Dedifferentiated amniotic fluid mesenchymal stem cell (primary cell): ENCODE measurements around the gene CEP95.
A peak's percentile ranks its signal among the peaks of the same experiment; 100 is the strongest.
"Not testable (repeated sequence)": the region's sequence is repeated elsewhere in the genome, so short reads cannot be mapped to it uniquely, and the experiment has no call there.

Experiments
- DNase-seq: peaks from one replicate; pipeline ENCODE4 v3.0.0-alpha.2; 2016; ENCODE audit errors: extremely low spot score

Gene CEP95, protein sequence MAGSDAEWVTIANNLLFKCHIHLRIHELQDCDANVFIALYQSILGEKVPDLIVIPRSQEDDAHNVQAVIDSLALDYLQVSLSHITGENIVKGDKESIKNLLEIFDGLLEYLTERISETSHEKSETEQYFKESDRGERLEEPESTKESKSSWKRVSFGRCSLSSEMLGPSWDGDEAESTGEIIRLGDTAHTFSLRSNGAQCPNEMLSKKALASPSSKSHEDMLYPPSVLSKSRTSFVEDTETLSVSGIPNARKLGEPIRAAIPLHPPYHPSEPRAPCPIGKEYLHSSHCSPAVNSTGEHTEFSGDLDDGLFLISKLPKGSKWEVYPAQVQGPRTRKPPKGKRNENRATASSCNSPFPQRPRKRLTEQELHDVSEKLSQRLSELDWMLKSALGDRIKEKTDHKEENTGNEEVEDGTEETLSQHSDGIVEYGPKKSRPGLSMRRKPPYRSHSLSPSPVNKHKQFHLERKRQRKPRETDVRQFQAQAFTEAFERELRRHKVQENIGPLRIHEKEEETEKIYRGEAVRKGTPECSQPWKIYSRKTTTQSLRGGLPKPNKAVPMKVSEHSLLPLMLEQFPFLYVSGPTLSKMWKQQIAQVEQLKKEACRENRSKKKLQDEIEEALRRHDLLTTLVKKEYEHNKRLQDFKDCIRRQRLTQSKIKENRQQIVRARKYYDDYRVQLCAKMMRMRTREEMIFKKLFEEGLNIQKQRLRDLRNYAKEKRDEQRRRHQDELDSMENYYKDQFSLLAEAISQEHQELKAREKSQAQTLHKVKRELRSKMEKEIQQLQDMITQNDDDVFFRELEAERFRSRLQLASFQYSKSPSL

DNA sequence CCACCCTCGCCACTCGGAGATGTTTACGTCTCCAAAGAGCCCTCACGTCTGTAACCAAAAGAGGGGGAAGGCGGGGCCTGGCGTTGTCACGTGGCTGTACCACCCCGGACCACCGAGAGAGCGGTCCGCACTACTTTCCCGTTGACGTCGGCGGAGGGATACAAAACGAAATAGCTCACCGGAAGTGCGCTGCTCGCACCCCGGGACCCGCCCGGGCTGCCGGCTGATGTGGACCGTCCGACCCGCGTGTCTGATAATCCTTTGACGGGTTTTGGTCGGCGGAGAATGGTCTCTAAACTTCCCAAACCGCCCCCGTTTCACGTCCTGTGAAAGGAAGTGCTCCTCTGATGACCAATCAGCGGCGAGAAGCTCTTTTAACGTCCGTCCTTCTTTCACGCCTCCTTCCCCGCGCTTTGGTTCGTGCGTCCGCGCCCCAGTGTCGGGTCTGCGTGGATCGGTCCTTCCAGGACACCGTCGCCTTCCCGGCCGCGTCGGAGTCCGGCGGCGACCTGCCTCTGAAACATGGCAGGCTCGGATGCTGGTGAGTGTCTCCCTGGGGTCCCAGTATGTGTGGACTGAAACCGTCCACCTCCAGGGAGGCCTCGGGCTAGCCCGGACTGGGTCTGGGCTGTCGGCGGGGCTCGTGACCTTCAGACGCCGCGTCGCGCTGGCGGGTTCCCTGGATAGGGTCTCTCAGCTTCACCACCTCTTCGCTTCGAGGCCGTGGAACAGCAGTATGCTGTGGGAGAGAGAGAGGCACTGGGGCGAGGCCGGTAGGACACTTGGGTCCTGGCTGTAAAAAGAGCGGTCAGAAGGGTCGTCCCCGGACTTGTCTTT is at the start of gene CEP95:
Gene CEP95 (plus strand): TSS at position 402 of the 837 bp plus-strand sequence. CDS start 121 bp downstream, at position 523.
- peak; percentile 97 for DNase-seq

DNA sequence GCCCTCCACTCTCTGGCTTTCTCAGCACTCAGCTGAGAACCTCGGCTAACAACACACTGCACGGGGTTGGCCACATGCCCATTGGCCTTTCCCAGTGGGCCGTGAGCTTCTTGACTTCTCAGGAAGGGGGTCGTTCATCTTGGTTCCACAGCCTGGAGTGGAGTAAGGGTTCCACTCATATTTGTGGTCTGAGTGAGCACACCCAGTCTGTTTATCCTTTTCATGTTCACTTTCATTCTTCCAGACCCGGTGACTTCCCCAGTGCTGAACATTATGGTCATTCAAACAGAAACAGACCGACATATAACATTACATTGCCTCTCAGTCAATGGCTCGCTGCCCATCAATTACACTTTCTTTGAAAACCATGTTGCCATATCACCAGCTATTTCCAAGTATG is 49.6 kb upstream of the CEP95 start:
- DNase-seq, result peak; percentile 25

DNA sequence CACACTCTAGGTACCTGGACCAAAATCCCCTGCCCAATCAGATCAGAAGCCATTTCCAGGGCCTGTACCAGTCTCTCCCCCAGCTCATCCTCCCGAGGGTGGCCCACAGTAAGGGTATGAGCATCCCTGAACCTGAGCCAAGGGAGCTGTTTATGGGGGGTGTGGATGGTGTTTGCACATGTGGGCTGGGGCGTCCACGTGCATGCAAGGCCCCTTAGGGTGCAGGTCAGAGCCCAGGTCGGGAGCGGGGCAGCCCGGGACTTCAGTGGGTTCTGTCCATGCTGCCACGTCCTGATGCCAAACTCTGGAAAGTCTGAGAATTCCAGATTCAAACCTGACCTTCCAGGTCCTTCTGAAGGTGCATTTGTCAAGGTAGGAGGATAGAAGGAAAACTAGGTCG is 48.0 kb upstream of the CEP95 start:
- DNase-seq, result no peak

DNA sequence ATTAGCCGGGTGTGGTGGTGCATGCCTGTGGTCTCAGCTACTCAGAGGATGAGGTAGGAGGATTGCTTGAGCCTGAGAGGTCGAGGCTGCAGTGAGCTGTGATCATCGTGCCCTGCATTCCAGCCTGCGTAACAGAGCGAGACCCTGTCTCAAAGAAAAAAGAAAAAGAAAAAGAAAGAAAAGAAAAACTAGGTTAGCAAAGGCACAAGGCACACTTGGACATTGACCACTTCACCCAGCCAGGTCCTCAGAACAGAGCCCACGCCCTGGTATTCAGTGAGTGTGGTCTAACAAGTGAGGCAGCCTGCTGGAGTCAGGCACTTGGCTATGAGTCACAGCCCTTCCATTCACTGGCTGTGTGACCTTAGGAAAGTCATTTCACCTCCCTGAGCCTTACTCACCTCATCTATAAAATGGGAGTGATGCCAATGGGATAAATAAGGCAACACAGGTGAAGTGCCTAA is 47.5 kb upstream of the CEP95 start:
- DNase-seq, result peak; percentile 32

DNA sequence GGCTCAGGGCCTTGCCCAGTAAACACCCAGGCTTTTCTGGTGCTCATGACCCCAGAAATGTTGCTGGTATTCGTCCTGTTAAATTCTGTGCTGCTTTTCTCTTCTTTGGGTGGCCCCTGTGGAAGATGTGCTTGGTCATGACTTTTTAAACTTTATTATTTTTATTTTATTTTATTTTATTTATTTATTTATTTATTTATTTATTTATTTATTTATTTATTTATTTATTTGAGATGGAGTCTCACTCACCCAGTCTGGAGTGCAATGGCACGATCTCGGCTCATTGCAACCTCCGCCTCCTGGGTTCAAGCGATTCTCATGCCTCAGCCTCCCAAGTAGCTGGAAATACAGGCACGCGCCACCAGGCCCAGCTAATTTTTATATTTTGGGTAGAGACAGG is 47.0 kb upstream of the CEP95 start:
- DNase-seq, result not testable (repeated sequence)

DNA sequence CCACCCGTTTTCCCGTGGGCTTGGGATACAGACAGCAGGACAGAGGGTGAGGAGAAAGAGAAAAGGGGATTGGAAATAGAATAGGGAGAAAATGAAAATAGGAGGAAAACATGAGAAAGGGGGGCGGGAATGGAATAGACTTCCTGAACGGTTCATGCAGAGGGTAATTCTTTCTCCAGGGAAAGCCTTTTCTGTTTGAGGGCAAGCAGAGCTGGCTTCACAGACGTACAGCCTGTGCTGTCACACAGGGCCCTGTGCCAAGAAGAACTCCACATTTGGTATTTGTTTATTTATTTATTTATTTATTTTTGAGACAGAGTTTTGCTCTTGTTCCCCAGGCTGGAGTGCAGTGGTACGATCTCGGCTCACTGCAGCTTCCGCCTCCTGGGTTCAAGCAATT is 45.8 kb upstream of the CEP95 start:
- no peak for DNase-seq

DNA sequence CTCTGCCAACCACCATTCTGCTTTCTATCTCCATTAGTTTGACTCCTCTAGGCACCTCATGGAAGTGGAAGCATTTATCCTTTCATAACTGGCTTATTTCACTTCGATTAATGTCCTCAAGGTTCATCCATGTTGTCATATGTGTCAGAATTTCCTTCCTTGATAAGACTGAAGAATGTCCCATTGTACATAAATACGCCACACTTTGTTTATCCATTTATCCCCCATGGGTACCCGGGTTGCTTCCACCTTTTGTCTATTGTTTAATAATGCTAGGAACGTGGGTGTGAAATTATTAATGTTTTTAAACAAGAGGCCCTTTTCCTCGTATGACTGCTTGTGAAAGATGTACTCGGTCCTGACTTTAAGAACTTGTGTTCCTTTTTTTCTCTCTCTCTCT is 45.0 kb upstream of the CEP95 start:
- no peak for DNase-seq

DNA sequence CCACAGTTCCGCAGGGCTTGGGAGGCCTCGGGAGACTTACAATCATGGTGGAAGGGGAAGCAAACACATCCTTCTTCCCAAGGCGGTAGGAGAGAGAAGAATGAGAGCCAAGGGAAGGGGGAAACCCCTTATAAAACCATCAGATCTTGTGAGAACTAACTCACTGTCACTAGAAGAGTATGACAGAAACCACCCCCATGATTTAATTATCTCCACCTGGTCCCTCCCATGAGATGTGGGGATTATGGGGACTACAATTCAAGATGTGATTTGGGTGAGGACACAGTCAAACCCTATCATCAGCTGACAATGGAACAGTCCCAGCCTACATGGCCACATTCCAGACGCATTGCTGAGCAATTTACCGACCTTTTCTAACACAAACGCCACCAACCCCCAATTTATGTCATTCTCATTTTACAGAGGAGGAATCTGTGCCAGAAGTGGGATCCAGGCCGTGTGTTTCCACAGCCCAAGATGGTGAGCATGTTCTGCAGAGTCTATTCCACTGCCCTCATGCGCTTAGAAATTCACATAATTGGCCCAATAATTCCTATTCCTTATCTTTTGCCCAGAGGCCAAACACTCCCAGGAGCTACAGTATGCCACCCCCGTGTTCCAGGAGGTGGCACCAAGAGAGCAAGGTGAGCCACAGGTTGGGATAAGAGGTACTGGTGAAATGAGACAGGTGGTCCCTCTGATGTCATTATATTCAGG is 40.6 kb upstream of the CEP95 start:
- no peak for DNase-seq

DNA sequence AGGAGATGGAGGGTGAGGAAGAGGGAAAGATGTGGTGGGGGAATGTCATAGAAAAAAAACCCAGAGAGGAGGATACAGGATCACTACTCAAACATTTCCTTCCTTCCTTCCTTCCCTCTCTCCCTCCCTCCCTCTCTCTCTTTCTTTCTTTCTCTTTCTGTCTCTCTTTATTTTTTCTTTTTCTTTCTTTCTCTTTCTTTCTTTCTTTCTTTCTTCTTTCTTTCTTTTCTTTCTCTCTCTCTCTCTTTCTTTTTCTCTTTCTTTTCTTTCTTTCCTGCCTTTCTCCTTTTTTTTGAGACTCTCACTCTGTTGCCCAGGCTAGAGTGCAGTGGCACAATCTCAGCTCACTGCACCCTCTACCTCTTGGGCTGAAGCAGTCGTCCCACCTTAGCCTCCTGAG is 39.9 kb upstream of the CEP95 start:
- not testable (repeated sequence) for DNase-seq

DNA sequence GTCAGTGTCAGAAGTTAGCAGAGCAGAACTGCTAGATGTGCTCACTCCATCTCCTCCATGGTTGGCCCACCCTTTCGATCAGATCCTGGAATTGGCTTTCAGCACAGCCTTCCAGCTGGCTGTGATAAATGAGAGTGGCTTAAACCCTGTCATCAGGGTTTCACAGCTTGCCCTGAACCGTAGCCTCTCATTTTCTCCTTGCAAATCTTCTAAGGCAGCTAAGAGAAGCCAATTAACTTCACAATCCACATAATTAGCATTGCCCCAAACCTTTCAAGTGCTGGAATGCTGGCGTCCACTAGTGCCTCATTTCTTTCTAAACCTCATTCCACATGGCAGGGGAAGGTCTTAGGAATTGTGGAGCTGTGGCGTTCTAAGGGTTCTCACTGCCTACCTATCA is 36.2 kb upstream of the CEP95 start:
- DNase-seq, result no peak

DNA sequence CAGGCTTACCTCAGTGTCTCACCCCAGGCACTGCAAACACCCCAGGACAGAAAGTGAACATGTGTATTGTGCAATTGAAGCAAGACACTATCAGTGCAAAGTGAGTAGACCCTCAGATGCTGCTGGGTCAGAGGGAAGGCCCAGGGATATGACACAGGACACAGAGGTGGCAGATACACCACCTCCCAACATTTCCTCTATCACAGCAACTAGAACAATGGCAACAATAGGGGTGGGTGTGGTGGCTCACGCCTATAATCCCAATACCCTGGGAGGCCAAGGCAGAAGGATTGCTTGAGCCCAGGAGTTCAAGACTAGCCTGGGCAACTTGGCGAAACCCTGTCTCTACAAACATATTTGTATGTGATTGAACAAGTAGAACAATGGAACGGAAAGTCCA is 35.3 kb upstream of the CEP95 start:
- no peak for DNase-seq

DNA sequence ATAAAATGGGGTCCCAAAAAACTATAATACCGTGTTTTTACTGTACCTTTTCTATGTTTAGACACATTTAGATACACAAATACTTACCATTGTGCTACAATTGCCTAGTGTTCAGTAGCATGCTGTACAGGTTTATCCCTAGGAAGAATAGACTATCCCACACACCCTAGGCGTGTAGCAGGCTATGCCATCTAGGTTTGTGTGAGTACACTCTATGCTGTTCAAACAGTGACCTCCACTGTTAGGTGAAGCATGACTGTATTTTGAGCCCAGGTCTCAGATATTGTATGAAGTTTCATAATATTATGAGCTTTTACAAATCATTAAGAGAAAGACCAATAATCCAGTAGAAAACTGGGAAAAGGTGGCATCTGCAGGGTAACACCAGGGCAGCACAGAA is 34.2 kb upstream of the CEP95 start:
- no peak for DNase-seq

DNA sequence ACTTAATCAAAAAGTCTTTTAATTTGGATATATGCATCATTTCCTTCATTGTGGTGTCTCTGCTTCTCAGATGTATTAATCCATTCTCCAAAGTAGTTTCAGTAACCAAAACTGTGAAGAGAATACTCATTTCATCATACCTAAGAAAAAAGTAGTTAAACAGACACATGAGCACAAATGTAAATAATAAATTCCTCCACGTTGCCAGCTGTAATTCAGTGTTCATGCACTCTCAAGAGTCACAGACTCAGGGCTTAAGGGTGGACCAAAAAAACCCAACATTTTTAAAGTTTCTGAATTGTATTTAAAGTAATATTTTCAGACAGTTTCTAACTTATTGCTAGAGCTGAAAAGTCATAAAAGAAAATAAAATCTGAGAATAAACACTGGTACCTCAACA is 28.9 kb upstream of the CEP95 start:
- DNase-seq, result no peak

DNA sequence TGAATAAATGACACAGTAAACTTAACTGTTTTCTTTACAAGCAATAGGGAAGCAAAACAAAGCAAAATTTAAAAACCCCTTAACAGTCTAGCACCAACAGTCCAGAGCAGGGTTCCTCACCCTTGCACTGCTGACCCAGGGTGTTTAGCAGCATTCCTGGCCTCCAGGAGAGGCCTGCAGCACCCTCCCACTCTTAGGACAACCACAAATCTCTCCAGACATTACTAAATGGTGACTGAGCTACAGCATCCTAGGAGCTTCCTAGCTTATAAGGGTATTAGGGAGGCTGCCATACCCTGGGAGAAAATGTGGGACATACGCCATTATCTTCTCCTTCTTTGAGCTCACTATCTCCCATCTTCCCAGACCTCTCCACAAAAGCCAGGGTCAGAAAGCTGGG is 25.8 kb upstream of the CEP95 start:
- DNase-seq, result no peak

DNA sequence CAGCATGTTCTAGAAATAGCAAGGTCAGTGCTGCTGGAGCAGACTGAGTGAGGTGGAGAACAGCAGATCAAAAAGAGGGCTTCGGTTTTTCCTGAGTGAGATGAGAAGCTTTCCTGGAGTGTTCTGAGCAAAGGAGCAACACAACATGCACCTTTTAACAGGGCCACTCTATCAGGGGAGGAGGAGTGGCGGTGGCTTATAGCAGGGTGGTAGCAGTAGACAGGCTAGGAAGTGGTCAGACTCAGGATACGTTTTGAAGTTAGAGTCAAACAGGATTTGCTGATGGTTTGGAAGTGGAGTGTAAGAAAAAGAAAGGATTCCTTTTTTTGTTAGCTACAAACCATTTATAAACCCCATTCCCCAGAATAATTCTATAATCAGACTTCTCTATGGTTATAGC is 22.4 kb upstream of the CEP95 start:
- no peak for DNase-seq

DNA sequence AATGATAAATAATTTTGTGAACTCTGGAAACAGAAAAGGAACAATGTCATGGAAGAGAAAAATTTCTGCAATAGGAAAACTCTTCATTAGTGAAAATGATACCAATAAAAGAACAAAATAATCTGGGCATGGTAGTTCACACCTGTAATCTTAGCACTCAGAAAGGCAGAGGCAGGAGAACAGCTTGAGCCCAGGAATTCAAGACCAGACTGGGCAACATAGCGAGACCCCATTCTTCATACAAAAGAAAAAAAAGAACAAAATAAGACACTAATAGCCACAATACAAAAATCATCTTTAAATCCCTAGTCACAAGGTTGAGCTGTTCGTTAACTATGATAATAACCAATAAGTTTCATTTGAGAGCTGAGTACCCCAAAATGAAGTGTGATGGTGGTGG is 18.5 kb upstream of the CEP95 start:
- no peak for DNase-seq

DNA sequence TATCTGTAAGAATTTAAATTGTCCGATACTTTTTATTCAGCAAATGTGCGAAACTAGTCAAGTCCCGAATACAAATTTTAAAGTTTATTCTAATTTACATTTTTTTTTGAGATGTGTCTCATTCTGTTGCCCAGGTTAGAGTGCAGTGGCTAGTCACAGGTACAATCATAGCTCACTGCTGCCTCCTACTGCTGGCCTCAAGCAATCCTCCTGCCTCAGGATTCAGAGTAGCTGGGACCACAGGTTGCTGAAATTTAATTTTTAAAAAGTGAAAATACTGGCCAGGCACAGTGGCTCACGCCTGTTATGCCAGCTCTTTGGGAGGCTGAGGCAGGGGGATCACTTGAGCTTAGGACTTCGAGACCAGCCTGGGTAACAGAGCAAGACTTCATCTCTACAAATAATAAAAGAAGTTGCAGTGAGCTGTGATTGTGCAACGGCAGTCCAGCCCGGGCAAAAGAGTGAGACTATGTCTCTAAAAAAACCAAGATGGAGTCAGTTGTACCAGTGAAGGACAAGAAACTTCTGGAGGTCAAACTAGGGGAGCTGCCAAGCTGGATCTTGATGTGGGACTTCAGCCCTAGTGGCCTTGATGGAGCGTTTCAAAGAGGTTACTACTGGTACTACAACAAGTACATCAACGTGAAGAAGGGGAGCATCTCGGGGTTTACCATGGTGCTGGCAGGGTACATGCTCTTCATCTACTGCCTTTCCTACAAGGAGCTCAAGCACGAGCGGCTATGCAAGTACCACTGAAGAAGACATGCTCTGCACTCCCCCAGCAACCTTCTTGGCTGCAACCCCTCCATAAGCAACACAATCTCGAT is 15.5 kb upstream of the CEP95 start:
- DNase-seq, result no peak

DNA sequence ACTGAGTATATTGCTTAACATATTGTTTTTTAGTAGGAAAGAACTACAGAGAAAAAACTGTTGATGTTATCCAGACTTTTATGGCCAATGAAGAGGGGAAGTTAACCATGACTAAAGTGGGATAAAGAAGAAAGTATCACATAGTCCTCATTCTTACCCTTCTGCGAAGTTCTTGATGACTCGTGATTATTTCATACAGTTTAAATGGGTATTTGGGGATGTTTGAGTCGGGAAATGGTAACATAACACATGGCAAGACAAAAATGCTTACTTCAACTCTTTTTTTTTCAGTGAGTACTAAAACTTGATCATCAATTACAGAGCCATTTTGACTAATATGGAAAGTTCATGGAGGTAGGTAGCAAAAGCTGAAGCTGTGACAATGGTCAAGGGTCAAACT is 14.8 kb upstream of the CEP95 start:
- no peak for DNase-seq

DNA sequence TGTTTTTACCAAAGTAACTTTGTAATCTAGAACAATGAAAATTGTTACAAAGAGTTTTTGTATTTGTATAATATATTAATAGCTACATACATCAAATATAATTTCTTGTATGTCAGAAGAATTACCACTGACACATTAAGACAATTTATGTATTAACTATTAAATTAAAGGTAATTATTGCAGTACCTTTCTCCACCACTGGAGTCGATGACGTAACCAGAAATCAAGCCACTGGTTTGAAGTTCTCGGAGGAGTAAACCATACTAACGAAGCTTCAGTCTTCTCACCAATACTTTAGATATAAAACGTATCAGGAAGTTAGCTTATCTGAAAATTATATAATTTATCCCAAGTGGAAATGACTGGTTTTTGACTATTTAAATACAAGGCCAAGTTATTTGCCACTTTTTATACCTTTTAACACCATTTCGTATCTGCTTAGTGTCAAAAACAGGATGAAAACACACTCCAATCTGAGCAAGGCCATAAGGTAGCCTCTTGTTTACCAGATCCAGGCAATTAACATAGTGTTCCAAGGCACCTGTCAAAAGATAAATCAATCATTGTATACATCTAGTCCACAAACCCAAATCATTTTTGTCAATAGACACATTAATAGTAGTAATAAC is 14.2 kb upstream of the CEP95 start:
- DNase-seq, result no peak

DNA sequence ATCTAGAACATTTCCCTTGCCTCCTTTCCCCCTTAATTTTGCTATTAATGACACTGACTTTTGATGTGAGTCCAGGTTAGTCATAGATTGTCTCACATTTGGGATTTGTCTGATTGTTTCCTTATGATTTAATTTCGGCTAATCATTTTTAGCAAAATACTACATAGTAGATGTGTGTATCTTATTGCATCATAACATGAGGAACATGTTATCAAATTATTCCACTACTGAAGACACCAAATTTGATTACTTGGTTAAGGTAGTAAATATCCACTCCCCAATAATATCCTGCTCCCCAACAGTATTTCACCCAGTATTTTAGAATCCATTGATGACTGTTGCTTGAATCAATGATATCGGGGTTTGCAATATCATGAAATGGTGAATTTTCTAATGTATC is 12.7 kb upstream of the CEP95 start:
- no peak for DNase-seq
